NCI-H187 (cell line): ENCODE results near the gene MRPL50.
"Not testable (repeated sequence)": the region's sequence is repeated elsewhere in the genome, so short reads cannot be mapped to it uniquely, and the experiment has no call there.

Experiments
- DNase-seq, 2 experiments: peaks; one replicate each; lab custom pipeline; 2025; lab: John Stamatoyannopoulos, UW

The MRPL50 gene

DNA sequence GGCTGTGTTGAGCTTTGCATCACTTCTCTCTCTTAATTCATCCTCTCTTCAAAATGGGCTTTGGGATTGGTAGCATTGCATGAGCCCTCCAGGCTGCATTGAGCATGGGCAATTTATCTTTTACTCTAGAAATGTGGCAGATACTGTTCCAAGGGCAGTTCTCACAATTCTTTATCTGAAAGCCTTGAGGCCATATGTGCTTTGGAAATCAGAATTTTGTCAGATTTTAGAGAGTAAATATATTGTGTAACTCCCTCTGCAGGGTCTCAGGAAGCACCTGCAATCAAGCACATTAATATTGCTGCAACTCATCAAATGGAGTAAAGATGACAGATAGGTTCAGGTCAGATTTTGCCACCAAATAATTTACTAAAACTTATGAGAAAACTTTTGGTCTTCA, 19.6 kb upstream of the MRPL50 start:
- DNase-seq: no peak

DNA sequence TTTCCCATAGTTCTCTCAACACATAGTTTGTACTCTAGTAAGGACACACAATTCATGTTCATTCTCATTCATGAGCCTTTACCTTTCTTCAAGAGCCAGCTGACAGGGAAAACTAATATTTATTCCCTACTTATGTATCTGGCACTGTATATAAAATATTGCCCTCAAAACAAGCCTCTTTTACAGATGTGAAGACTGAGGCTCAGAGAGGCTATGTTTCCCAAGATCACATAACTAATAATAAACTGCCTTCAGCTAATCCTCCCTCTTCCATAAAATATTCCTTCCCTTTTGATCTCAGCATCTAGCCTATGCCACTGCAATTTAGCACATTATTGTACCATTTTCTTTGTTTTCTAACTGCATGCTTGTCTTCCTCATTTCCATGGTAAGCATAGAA, 19.0 kb upstream of the MRPL50 start:
- no peak for DNase-seq

DNA sequence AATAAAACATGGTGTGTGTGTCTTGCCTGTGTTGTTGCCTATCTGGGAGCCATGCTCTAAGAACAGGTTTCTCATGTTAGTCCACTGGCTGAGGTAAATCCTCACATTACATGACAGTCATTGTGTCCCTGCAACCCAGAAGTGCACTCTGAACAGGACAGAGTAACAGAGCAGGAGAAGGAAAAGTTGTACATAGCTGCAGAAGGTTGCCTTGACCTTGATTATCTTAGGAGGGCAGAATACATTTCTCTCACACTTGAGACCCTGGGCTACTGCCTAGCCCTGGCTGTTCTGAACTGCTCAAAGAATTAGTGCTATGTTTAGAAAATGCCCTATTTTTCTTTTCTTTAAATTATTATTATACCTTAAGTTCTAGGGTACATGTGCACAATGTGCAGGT, 17.2 kb upstream of the MRPL50 start:
- no peak for DNase-seq

DNA sequence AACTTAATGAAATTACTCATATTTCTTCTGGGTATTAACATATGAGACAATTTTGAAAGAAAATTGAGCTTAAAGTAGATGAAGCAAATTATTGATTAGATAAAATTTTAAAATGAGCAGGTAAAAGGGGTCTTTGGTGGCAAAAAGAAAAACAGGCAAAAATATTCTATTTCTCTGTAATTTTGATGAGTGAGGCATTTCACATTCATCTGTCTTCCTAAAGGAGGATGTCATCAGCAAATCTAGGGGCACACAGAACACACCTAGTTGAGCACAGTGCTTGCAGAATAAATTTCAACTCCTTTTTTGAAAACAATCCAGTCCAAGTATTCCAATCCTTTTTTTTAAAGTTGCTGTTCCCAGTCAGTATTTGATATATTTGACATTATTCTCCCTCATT, 16.4 kb upstream of the MRPL50 start:
- DNase-seq: no peak

DNA sequence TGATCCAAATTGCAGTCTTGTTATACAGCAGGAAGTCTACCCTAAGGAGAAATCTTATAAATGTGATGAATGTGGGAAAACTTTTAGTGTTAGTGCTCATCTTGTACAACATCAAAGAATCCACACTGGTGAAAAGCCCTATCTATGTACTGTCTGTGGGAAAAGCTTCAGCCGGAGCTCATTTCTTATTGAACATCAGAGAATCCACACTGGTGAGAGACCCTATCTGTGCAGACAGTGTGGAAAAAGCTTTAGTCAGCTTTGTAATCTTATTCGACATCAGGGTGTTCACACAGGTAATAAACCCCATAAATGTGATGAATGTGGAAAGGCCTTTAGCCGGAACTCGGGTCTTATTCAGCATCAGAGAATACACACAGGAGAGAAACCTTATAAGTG, 10.7 kb upstream of the MRPL50 start:
- no peak for DNase-seq

DNA sequence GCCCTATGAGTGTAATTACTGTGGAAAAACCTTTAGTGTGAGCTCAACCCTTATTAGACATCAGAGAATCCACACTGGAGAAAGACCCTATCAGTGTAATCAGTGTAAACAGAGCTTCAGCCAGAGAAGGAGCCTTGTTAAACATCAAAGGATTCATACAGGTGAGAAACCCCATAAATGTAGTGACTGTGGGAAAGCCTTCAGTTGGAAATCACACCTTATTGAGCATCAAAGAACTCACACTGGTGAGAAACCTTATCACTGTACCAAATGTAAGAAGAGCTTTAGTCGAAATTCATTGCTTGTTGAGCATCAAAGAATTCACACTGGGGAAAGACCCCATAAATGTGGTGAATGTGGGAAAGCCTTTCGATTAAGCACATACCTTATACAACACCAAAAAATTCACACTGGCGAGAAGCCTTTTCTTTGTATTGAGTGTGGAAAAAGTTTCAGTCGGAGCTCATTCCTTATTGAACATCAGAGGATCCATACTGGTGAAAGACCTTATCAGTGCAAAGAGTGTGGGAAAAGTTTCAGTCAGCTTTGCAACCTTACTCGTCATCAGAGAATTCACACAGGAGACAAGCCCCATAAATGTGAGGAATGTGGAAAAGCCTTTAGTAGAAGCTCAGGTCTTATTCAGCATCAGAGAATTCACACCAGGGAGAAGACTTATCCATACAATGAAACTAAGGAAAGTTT, 10.1 kb upstream of the MRPL50 start:
- no peak for DNase-seq

DNA sequence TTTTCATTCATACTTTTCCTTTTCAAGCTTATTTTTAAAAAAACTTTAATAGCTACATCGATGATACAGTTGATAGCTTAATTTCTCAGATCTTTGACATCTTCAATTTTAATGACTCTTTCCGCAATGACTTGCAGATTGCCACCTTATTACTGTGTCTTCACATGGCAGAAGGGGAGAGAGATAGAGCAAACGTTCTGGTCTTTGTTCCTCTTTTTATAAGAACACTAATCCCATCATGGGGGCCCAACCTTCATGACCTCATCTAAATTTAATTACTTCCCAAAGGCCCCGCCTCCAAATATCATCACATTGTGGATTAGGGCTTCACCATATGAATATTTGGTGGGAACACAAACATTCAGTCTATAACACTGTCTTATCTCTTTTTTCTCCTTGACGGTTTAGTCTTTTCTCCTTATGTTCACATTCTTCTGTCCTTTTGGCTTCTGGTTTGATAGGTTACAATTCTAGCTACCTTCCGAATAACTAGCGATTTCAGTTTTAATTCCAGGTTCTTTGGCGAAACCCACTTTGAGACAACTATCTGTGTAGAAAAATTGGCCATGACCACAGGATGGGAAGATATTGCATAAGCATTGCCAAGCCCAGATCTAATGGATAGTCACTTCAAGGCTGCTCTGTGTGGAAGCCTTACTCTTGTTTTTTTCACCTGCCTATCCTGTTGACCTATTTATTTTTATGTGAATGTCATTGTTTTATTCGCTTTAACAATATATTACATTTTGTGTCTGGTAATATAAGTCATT, 5.3 kb upstream of the MRPL50 start:
- no peak for DNase-seq

DNA sequence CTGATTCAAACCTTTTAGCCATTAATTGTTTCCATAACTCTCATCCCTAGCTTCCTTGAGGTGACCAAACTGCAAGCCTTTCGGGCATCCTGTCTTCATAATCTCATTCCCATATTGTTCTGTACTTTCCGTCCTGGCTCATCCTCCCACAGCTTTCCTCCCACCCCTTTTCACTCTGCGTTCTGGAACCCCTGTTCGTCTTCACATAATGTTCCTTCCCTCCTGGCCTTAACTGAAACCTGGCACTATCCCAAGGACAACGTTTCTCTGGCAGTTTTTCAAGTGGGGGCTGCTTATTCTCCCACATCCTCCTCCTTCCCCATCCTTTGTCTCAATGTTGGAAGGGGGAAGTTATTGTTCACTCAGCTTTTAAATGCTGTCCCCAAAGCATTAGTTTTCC, 1.7 kb upstream of the MRPL50 start:
- DNase-seq: no peak

DNA sequence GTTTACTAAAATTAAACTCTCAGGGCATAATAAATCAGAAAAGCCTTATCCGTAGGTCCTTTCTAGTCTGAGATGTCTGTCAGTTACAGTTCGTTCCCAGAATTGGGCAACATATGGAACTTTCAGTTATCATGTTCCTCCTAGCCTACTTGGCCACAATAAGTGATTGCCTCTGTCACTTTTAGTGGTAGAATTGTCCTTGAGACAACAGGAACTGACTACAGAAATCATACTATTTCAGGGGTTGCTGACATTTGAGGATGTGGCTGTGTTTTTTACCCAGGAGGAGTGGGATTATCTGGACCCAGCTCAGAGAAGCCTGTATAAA, 1.2 kb upstream of the MRPL50 start:
- no peak for DNase-seq

DNA sequence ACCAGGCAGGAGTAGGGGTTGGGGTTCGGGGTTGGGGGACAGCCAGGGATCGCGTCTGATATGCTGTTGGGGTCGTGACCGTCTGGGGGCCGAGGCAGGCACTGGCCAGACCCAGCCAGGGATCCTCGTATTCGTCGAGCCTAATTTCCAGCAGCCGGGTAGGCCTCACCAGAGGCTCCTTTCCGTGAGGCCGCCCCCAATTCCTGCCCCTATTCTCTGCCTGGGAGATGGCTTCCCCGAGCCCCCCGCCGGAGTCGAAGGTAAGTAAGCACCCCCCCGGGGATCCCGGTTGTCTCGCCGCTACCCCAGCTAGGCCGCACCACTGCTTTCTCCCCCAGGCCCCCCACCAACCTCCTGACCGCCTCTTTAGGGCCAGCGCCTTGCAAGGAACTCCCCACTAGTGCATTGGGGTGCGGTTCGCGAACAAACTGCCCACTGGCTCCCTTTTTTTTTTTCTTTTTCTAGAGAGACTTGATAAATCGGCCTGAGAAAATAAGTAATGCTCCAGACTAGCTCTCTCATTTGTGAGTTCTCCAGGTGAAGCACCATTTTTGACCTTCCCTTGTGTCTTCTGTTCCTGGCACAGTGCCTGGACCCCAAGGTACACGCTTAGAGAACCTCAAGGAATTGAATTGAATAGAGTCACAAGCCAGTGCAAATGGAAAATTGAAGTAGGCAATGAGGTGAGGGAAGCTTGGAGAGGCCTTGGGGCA, 668 bp upstream of the MRPL50 start:
- no peak for DNase-seq

DNA sequence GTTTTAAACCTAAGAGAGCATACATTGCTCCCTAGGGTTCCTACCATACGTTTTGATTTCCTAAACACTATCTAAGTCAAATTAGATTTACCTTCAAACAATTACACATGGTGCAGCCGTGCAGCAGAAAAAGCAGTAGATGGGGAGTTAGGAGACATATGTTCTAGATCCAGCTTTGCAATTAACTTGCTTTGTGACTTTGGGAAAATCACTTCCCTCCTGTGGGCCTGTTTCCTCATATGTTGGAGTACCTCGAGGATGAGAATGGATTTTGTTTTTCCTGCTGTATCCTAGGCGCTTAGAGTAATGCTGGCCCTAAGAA, 711 bp downstream of the MRPL50 start:
- no peak for DNase-seq

DNA sequence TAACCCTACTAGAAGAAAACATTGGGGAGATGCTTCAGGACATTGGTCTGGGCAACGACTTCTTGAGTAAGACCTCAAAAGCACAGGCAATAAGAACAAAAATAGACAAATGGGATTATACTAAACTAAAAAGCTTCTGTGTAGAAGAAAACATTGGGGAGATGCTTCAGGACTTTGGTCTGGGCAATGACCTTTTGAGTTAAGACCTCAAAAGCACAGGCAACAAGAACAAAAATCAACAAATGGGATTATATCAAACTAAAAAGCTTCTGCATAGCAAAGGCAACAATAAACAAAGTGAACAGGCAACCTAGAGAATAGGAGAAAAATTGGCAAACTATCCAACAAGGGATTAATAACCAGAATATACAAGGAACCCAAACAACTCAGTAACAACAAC, 3.7 kb downstream of the MRPL50 start:
- DNase-seq: no peak

DNA sequence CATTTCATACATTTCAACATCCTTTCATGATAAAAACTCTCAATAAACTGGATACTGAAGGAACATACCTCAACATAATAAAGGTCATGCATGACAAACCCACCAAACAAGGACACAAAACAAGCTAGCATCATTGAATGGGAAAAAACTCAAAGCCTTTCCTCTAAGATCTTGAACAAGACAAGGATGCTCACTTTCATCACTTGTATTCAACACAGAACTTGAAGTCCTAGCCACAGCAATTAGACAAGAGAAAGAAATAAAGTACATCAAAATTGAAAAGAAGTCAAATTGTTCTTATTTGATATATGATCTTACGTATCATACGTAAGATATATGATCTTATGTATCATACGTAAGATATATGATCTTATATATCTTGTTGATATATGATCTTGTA, 5.3 kb downstream of the MRPL50 start:
- DNase-seq: no peak

DNA sequence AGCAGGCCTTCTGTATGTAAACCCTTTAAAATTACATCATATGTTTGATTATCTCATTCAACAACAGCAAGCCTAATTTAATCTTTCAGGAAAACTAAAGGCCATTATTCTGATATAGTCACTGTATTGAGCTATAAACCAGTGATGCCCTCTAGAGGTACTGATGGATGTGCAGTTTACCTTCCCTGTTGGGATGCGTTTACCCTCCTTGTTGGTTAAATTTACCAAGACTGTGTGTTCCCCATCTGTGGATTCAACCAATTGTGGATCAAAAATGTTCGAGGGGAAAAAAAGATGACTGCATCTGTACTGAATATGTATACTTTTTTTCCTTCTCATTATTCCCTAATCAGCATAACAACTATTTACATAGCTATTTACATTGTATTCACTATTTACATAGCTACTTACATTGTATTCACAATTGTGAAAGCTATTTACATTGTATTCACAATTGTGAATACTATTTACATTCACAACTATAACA, 9.9 kb downstream of the MRPL50 start:
- DNase-seq: no peak

DNA sequence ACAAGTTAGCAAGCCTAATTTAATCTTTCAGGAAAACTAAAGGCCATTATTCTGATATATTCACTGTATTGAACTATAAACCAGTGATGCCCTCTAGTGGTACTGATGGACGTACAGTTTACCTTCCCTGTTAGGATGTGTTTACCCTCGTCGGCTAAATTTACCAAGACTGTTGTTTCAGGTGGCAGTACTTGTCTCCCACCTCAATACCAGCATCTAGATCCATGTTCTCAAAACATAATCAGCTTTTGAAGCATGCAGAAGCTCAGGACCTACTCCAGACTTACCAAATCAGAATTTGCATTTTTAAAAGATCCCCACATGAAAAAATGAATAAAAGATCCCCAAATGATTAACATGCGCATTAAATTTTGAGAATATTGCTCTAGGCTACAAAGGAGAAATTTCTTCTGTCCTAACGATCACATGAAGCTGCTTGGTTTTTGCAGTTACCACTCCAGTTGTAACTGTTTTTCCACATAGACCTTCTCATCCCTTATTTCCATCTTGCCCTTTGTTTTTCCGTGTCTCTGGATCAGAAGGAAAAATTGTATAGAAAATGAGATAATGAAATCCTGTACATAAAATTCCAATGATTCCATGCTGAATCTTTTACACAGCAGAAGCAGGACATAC, 10.4 kb downstream of the MRPL50 start:
- DNase-seq: peak in 1 of 2 experiments; percentile 0

DNA sequence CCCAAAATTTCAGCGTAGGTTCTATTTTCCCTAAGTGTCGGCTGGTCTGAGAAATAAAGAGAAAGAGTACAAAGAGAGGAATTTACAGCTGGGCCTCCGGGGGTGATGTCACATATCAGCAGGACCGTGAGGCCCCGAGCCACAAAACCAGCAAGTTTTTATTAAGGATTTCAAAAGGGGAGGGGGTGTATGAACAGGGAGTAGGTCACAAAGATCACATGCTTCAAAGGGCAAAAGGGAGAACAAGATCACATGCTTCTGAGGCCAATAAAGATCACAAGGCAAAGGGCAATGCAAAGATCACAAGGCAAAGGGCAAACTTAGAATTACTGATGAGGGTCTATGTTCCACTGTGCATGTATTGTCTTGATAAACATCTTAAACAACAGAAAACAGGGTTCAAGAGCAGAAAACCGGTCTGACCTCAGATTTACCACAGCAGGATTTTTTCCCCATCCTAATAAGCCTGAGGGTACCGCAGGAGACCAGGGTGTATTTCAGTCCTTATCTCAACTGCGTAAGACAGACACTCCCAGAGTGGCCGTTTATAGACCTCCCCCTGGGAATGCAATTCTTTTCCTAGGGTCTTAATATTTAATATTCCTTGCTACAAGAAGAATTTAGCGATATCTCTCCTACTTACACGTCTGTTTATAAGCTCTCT, 13.4 kb downstream of the MRPL50 start, which contains the start of gene BAAT:
Gene BAAT (minus strand): TSS at position 134 of the 664 bp plus-strand sequence. CDS start 13,602 bp downstream, outside the sequence.
- DNase-seq: not testable (repeated sequence)

DNA sequence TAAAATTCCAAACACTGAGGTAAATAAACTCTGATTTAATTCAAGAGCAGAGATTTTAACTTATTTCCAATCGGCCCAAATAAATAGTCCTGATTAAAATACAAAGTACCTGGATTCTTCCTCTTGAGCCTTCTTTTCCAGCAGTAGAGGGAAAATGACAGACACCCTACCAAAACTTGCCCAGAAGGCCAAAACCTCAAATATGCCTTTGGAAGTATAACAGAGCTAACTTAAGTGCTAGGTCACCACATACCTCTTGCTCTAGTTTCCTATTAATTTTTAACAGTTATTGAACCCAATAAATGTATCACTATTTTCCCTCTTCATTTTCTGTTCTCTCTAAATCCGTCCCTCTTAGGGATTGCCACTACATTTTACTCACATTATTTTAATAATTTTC, 15.1 kb downstream of the MRPL50 start:
- no peak for DNase-seq

DNA sequence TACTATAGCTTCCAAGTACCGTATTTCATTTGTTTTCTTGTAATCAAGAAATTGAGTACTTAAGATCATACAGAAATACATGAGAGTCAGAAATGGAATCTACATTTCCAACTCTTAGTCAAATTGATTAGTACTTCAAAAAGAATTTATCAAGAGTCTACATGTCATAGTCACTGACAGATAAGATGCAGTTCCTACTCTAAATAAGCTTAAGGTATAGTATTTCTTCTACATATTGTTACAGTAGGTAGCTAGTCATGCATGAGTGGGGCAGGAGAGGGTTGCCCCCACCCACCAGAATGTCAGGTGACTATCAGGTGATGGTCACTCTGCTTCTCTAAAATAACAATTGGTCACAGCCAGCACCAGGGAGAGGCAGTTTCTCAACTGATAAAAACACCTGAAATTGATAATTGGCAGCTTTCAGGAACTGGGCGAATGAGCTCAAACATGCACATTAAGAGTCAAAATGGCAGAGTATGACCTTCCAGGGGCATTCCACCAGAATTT, 16.5 kb downstream of the MRPL50 start:
- no peak for DNase-seq

DNA sequence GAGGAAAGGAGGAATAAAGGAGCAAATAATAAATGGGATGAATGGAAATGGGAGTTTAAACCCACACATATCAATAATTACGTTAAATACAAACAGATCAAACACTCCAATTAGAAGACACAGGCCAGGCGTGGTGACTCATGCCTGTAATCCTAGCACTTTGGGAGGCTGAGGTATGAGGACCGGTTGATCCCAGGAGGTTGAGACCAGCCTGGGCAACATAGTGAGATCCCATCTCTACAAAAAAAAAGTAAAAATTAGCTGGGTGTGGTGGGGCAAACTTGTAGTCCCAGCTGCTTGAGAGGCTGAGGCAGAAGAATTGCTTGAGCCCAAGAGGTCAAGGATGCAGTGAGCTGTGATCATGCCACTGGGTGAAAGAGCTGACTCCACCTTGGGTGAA, 17.3 kb downstream of the MRPL50 start:
- DNase-seq: no peak

DNA sequence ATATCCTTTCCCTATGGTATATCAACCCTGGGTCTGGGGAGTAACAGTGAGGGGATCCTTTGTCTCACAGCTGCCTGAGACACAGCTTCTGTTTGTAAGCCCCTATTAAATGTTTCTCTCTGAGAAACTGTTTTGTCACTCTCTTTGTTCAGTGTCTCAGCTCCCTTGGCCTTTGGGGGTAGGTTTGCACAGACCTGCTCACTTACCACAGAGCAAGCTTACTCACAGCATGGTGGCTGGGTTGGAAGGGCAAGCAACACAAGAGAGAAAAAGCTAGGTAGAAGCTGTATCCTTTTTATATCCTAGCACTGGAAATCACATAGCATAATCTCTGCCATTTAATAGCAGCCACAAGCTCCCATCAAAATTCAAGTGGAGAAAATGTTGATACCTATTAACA, 18.1 kb downstream of the MRPL50 start:
- no peak for DNase-seq

DNA sequence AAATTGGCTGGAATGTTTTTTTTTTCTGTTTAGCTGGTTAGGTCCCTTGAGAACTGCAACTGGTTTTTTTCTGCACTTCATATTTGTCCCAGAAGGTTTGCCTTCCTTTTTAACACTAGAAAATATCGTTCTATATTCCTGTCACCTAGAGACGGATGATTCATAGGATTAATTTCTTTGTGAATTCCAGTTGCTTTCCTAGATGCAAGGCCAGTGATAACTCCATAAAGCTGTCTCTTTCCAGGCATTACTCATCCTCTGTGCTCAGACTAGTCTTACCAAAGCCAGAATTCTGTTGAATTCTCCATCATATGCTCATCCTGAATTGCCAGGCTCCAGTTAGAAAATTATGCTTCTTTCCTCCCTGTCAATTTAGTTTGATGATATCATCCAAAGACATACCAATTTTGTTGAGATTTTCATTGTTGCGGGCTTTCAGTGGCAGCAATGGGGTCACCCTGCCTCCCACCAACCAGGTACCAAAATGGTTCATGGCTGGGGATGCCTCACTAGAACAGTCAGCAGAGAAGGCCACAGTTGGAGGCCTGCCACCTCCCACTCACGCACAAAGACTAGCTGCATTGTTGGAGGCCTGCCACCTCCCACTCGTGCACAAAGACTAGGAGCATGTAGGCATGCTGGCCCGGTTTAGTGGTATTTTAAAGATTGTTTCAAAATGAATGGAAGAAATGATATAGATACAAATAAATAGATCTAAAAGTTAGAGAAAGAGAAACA, 22.1 kb downstream of the MRPL50 start:
- DNase-seq: no peak
